DOHH2 (cell line): ENCODE measurements around the gene PPM1N.
A peak's percentile ranks its signal among the peaks of the same experiment; 100 is the strongest.

Source experiments
- H3F3A ChIP-seq: fragments of 200-600 bp; sonication (generic), shearing (Covaris generic); 2 replicates; pipeline ENCODE4 v1.6.0; 2016; ENCODE audit warnings: antibody characterized with exemption, mild to moderate bottlenecking; ENCODE audit not compliant: control insufficient read depth, insufficient read depth
- H3K27ac ChIP-seq: fragments of 200-600 bp; sonication (generic); 2 replicates; pipeline ENCODE4 v1.5.1; 2014; ENCODE audit warnings: low read depth, mild to moderate bottlenecking, low read length, moderate library complexity
- H3K27me3 ChIP-seq: fragments of 200-600 bp; sonication (generic); 2 replicates; pipeline ENCODE4 v1.6.1; 2014; ENCODE audit warnings: mild to moderate bottlenecking, low read length, mixed read lengths; ENCODE audit not compliant: control insufficient read depth
- H3K36me3 ChIP-seq: fragments of 200-600 bp; sonication (generic); 2 replicates; pipeline ENCODE4 v1.6.1; 2014; ENCODE audit warnings: mild to moderate bottlenecking, low read length, moderate library complexity, mixed read lengths; ENCODE audit not compliant: control insufficient read depth
- H3K4me1 ChIP-seq: fragments of 200-600 bp; sonication (generic); 2 replicates; pipeline ENCODE4 v1.6.1; 2014; ENCODE audit warnings: mild to moderate bottlenecking, low read length, mixed read lengths; ENCODE audit not compliant: control insufficient read depth
- H3K4me2 ChIP-seq: fragments of 200-600 bp; sonication (generic); 2 replicates; pipeline ENCODE4 v1.6.0; 2014; ENCODE audit warnings: mild to moderate bottlenecking, low read length, moderate library complexity
- H3K4me3 ChIP-seq: fragments of 200-600 bp; sonication (generic); 2 replicates; pipeline ENCODE4 v1.5.1; 2014; ENCODE audit warnings: mild to moderate bottlenecking, low read length, mixed read lengths
- H3K79me2 ChIP-seq: fragments of 200-600 bp; sonication (generic); 2 replicates; pipeline ENCODE4 v1.6.1; 2014; ENCODE audit warnings: mild to moderate bottlenecking, low read length, mixed read lengths; ENCODE audit not compliant: control insufficient read depth
- H3K9me2 ChIP-seq: fragments of 200-600 bp; sonication (generic); replicated peaks from 2 replicates; pipeline ENCODE4 v1.6.1; 2014; ENCODE audit warnings: mild to moderate bottlenecking, low read length, mixed read lengths; ENCODE audit not compliant: control insufficient read depth
- H3K9me3 ChIP-seq: fragments of 200-600 bp; sonication (generic); 2 replicates; pipeline ENCODE4 v1.6.1; 2014; ENCODE audit warnings: antibody characterized with exemption, low read length, mixed read lengths; ENCODE audit not compliant: control insufficient read depth, insufficient read depth
- H4K20me1 ChIP-seq: fragments of 200-600 bp; sonication (generic); 2 replicates; pipeline ENCODE4 v1.6.0; 2014; ENCODE audit warnings: low read depth, mild to moderate bottlenecking, antibody characterized with exemption, low read length, moderate library complexity; ENCODE audit not compliant: control insufficient read depth, insufficient read depth
- CTCF ChIP-seq: fragments of 200-600 bp; sonication (generic); IDR thresholded peaks from one replicate; pipeline ENCODE4 v1.5.1; 2014; ENCODE audit warnings: antibody characterized with exemption, mild to moderate bottlenecking, low read depth, low read length; ENCODE audit not compliant: poor library complexity, severe bottlenecking
- EZH2phosphoT487 ChIP-seq: fragments of 200-600 bp; sonication (generic); IDR thresholded peaks from 2 replicates; pipeline ENCODE4 v1.6.1; 2017; ENCODE audit warnings: borderline replicate concordance, mild to moderate bottlenecking, antibody characterized with exemption, low read length, moderate library complexity, mixed read lengths

The PPM1N gene

GRCh38 chr19:45511074-45511473 lies 12.8 kb downstream of the PPM1N start:
- H4K20me1 ChIP-seq = peaks cover 25% of the 10 kb centered on the region
- no peak for TF ChIP-seq EZH2phosphoT487
- no peak for TF ChIP-seq CTCF
- no peaks in the 10 kb centered on the region for H3K27me3 ChIP-seq
- H3K4me3 ChIP-seq = no peak overlapping the region
- H3K4me2 ChIP-seq = 0 out of 2 replicates have a peak overlapping the region, but pooled peaks have one; percentile 10
- no peaks in the 10 kb centered on the region for H3K9me2 ChIP-seq
- H3K27ac ChIP-seq = no peak overlapping the region
- peaks cover 16% of the 10 kb centered on the region for H3K36me3 ChIP-seq
- H3K9me3 ChIP-seq = no peaks in the 10 kb centered on the region
- H3F3A ChIP-seq = peaks cover 25% of the 10 kb centered on the region
- H3K4me1 ChIP-seq = peaks cover 72% of the 10 kb centered on the region
- H3K79me2 ChIP-seq = peaks cover 85% of the 10 kb centered on the region

- Histone ChIP-seq H3K4me1 (peaks cover 72% of the 10 kb centered on the region), H4K20me1 (peaks cover 28% of the 10 kb centered on the region), H3K4me3 (no peak overlapping the region)
Measured at GRCh38 chr19:45512881-45513483, 14.7 kb downstream of the PPM1N start.

GRCh38 chr19:45514376-45515051 lies 16.3 kb downstream of the PPM1N start:
- Histone ChIP-seq H3K27me3 (no peaks in the 10 kb centered on the region), H3F3A (peaks cover 21% of the 10 kb centered on the region), H3K9me3 (no peaks in the 10 kb centered on the region), H3K4me2 (peak overlapping the region; percentile 77), H3K79me2 (peaks cover 66% of the 10 kb centered on the region), H3K9me2 (no peaks in the 10 kb centered on the region), H3K4me3 (peak overlapping the region; percentile 52), H4K20me1 (peaks cover 26% of the 10 kb centered on the region), H3K27ac (peak overlapping the region; percentile 65), H3K4me1 (peaks cover 62% of the 10 kb centered on the region), H3K36me3 (peaks cover 21% of the 10 kb centered on the region)
- TF ChIP-seq CTCF (no peak), EZH2phosphoT487 (no peak)

More at GRCh38 chr19:45512881-45513483, 14.7 kb downstream of the PPM1N start:
- Histone ChIP-seq H3K4me2 (peak overlapping the region; percentile 18; the same call in 1 of the 2 replicates), H3K27ac (no peak overlapping the region), H3K79me2 (peaks cover 81% of the 10 kb centered on the region), H3F3A (peaks cover 25% of the 10 kb centered on the region), H3K27me3 (no peaks in the 10 kb centered on the region), H3K9me2 (no peaks in the 10 kb centered on the region), H3K9me3 (no peaks in the 10 kb centered on the region), H3K36me3 (peaks cover 17% of the 10 kb centered on the region)
- TF ChIP-seq EZH2phosphoT487 (no peak), CTCF (no peak)
